OCI-LY7 (cell line): ENCODE results near the gene GMDS.

Experiments used
- EZH2phosphoT487 ChIP-seq: fragments of 200-600 bp; sonication (generic); IDR thresholded peaks from 2 replicates; pipeline ENCODE4 v1.6.1; 2018; ENCODE audit warnings: low read depth, borderline replicate concordance, mild to moderate bottlenecking, mixed run types, antibody characterized with exemption, low read length, moderate library complexity, mixed read lengths
- TF ChIP-seq, protein P1 (sequence below): fragments of 200-600 bp; sonication (generic); conservative IDR thresholded peaks from 2 replicates; pipeline ENCODE4 v1.5.1; 2014; ENCODE audit warnings: mild to moderate bottlenecking, antibody characterized with exemption, low read length, moderate library complexity, mixed read lengths

GRCh38 chr6:1801401-1801800 lies 444.0 kb downstream of the GMDS start:
- TF ChIP-seq, protein P1, sequence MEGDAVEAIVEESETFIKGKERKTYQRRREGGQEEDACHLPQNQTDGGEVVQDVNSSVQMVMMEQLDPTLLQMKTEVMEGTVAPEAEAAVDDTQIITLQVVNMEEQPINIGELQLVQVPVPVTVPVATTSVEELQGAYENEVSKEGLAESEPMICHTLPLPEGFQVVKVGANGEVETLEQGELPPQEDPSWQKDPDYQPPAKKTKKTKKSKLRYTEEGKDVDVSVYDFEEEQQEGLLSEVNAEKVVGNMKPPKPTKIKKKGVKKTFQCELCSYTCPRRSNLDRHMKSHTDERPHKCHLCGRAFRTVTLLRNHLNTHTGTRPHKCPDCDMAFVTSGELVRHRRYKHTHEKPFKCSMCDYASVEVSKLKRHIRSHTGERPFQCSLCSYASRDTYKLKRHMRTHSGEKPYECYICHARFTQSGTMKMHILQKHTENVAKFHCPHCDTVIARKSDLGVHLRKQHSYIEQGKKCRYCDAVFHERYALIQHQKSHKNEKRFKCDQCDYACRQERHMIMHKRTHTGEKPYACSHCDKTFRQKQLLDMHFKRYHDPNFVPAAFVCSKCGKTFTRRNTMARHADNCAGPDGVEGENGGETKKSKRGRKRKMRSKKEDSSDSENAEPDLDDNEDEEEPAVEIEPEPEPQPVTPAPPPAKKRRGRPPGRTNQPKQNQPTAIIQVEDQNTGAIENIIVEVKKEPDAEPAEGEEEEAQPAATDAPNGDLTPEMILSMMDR, result no peak
- TF ChIP-seq EZH2phosphoT487, result no peak
